H1 (cell line): ENCODE data around the gene ZNF415. TPM values are rescaled to one million over a fixed set of nuclear protein-coding genes. Genes with fewer than 3 reads are reported as not detected.

Experiments used
- CTCF ChIA-PET: fragments of 300-600 bp; sonication (Branson Sonifier 250); formaldehyde crosslinking; loops from one replicate; lab custom pipeline; 2021; ENCODE audit not compliant: partially characterized antibody; lab: Charles Lee
- POLR2A ChIA-PET: fragments of 300-600 bp; sonication (Branson Sonifier 250); formaldehyde crosslinking; loops from one replicate; lab custom pipeline; 2021; ENCODE audit warnings: inconsistent platforms; ENCODE audit not compliant: partially characterized antibody; lab: Charles Lee
- DNase-seq, 2 experiments: peaks; one replicate each; pipeline versions ENCODE4 v3.0.0 to v3.0.0-alpha.2; 2010 to 2022; ENCODE audit warnings: low spot score in 2 of 2, low read depth in 1 of 2, mixed read lengths in 1 of 2
- FAIRE-seq: peaks from 2 replicates; lab custom pipeline; 2011; peaks lifted over from hg19 to GRCh38; lab: Jason Lieb, UNC
- H2AFZ ChIP-seq: 2 replicates; pipeline ENCODE4 v1.8.1; 2012; ENCODE audit warnings: low read length, inconsistent platforms
- H2AK5ac ChIP-seq: 2 replicates; pipeline ENCODE4 v1.6.1; 2013; ENCODE audit warnings: low read depth, low read length
- H2BK120ac ChIP-seq: replicated peaks from 2 replicates; pipeline ENCODE3; 2013; ENCODE audit warnings: low read depth, low read length, inconsistent platforms
- H2BK12ac ChIP-seq: 2 replicates; pipeline ENCODE4 v1.6.1; 2013; ENCODE audit warnings: low read depth, low read length
- H2BK15ac ChIP-seq: 2 replicates; pipeline ENCODE4 v1.6.1; 2013; ENCODE audit warnings: low read length
- H2BK20ac ChIP-seq: 2 replicates; pipeline ENCODE4 v1.6.1; 2013; ENCODE audit warnings: low read length
- H2BK5ac ChIP-seq: 2 replicates; pipeline ENCODE4 v1.6.1; 2013; ENCODE audit warnings: low read depth, low read length
- H3K14ac ChIP-seq: 2 replicates; pipeline ENCODE4 v1.6.1; 2013; ENCODE audit warnings: inconsistent platforms; ENCODE audit not compliant: insufficient read length
- H3K18ac ChIP-seq: 2 replicates; pipeline ENCODE4 v1.6.1; 2013; ENCODE audit warnings: low read length; ENCODE audit errors: extremely low read depth
- H3K23ac ChIP-seq: 2 replicates; pipeline ENCODE4 v1.6.1; 2013; ENCODE audit warnings: inconsistent platforms; ENCODE audit not compliant: insufficient read length
- H3K23me2 ChIP-seq: 2 replicates; pipeline ENCODE4 v1.6.1; 2013; ENCODE audit warnings: low read depth, low read length
- H3K27ac ChIP-seq: 2 replicates; pipeline ENCODE4 v1.6.1; 2011; ENCODE audit warnings: low read depth, low read length, inconsistent platforms
- H3K27me3 ChIP-seq, 4 experiments: replicated peaks in 1 of 4; 1 replicate in 1 of 4; 2 replicates in 3 of 4; pipeline versions ENCODE4 v1.6.1 to v1.8.1; 2011 to 2013; ENCODE audit warnings: low read length in 3 of 4, mild to moderate bottlenecking in 3 of 4, inconsistent platforms in 2 of 4, mixed read lengths in 2 of 4, moderate library complexity in 1 of 4; ENCODE audit not compliant: control insufficient read depth in 3 of 4, insufficient read depth in 3 of 4; ENCODE audit errors: extremely low read depth in 1 of 4
- H3K36me3 ChIP-seq, 4 experiments: 2 replicates each; pipeline versions ENCODE4 v1.6.1 to v1.8.1; 2011 to 2013; ENCODE audit warnings: mild to moderate bottlenecking in 4 of 4, low read length in 3 of 4, moderate library complexity in 2 of 4, control low read depth in 1 of 4, inconsistent platforms in 1 of 4; ENCODE audit not compliant: insufficient read depth in 4 of 4, control insufficient read depth in 2 of 4
- H3K4ac ChIP-seq: replicated peaks from 2 replicates; pipeline ENCODE3; 2013; ENCODE audit warnings: low read length, low read depth, mixed read lengths, inconsistent platforms; ENCODE audit not compliant: insufficient read length
- H3K4me1 ChIP-seq, 4 experiments: replicated peaks in 1 of 4; 1 replicate in 1 of 4; 2 replicates in 3 of 4; pipeline versions ENCODE4 v1.6.1 to v1.8.1; 2011 to 2013; ENCODE audit warnings: low read length in 3 of 4, inconsistent platforms in 2 of 4, mixed read lengths in 1 of 4; ENCODE audit not compliant: insufficient read depth in 4 of 4, control insufficient read depth in 3 of 4
- H3K4me2 ChIP-seq, 2 experiments: 2 replicates each; pipeline versions ENCODE4 v1.6.1 to v1.8.1; 2011 to 2013; ENCODE audit warnings: low read depth in 2 of 2, low read length in 2 of 2, control low read depth in 1 of 2, inconsistent platforms in 1 of 2, mild to moderate bottlenecking in 1 of 2; ENCODE audit not compliant: insufficient read depth in 1 of 2
- H3K4me3 ChIP-seq, 4 experiments: fragments of 200-600, 300-600 bp in 1 of 4; sonication (generic), shearing (Covaris generic), sonication (Bioruptor Twin) in 1 of 4; 2 replicates each; pipeline versions ENCODE4 v1.5.1 to v1.8.1; 2011 to 2016; ENCODE audit warnings: low read length in 4 of 4, low read depth in 3 of 4, control low read depth in 2 of 4, inconsistent platforms in 2 of 4, mild to moderate bottlenecking in 2 of 4, mixed read lengths in 1 of 4, moderate library complexity in 1 of 4; ENCODE audit not compliant: insufficient read depth in 2 of 4; ENCODE audit errors: extremely low read depth in 1 of 4
- H3K56ac ChIP-seq: replicated peaks from 2 replicates; pipeline ENCODE3; 2013; ENCODE audit warnings: low read depth, mild to moderate bottlenecking, mixed read lengths, low read length, inconsistent platforms; ENCODE audit not compliant: insufficient read length
- H3K79me1 ChIP-seq: 2 replicates; pipeline ENCODE4 v1.6.1; 2013; ENCODE audit warnings: low read depth, low read length, control low read depth
- H3K79me2 ChIP-seq, 2 experiments: 2 replicates each; pipeline versions ENCODE4 v1.6.1 to v1.8.1; 2012 to 2013; ENCODE audit warnings: low read length in 2 of 2, mild to moderate bottlenecking in 2 of 2, inconsistent platforms in 1 of 2; ENCODE audit not compliant: insufficient read depth in 2 of 2, control insufficient read depth in 1 of 2
- H3K9ac ChIP-seq, 4 experiments: replicated peaks in 1 of 4; 1 replicate in 1 of 4; 2 replicates in 3 of 4; pipeline versions ENCODE4 v1.6.1 to v1.8.1; 2011 to 2013; ENCODE audit warnings: low read depth in 3 of 4, low read length in 3 of 4, control low read depth in 2 of 4, mild to moderate bottlenecking in 2 of 4, moderate library complexity in 2 of 4, inconsistent platforms in 1 of 4; ENCODE audit errors: extremely low read depth in 1 of 4
- H3K9me3 ChIP-seq, 2 experiments: 2 replicates each; pipeline versions ENCODE4 v1.6.1 to v1.8.1; 2012 to 2013; ENCODE audit warnings: mild to moderate bottlenecking in 2 of 2, moderate library complexity in 2 of 2, control low read depth in 1 of 2, inconsistent platforms in 1 of 2, low read depth in 1 of 2, low read length in 1 of 2, mixed read lengths in 1 of 2; ENCODE audit not compliant: insufficient read depth in 2 of 2
- H4K20me1 ChIP-seq, 2 experiments: replicated peaks in 1 of 2; 2 replicates each; pipeline versions ENCODE3 to v1.8.1; 2011 to 2013; ENCODE audit warnings: inconsistent platforms in 2 of 2, low read length in 2 of 2, mild to moderate bottlenecking in 1 of 2; ENCODE audit not compliant: insufficient read depth in 2 of 2, control insufficient read depth in 1 of 2
- H4K5ac ChIP-seq: 2 replicates; pipeline ENCODE4 v1.6.1; 2013; ENCODE audit warnings: low read length, low read depth, mixed read lengths, inconsistent platforms; ENCODE audit not compliant: insufficient read length
- H4K8ac ChIP-seq: 2 replicates; pipeline ENCODE4 v1.8.0; 2013; ENCODE audit warnings: mild to moderate bottlenecking, moderate library complexity, low read length, inconsistent platforms; ENCODE audit not compliant: insufficient read depth; ENCODE audit errors: extremely low read depth
- H4K91ac ChIP-seq: replicated peaks from 2 replicates; pipeline ENCODE3; 2013; ENCODE audit warnings: low read length, mixed read lengths, inconsistent platforms; ENCODE audit not compliant: insufficient read length
- ATF2 ChIP-seq: IDR thresholded peaks from 2 replicates; pipeline ENCODE4 v1.6.1; 2012; ENCODE audit warnings: low read length, inconsistent platforms
- polyA plus RNA-seq, 7 experiments: library from polyadenylated mRNA; depleted of rRNA in 3 of 7; stranded (reverse) in 5 of 7; unstranded in 2 of 7; fragments of >200 nt in 5 of 7; fragments of 200-250 nt in 2 of 7; gene quantifications; 1 replicate in 5 of 7; 2 replicates in 1 of 7; 4 replicates in 1 of 7; pipeline versions ENCODE4 v1.2.1 to v1.2.3, GENCODE V29; 2011 to 2013; ENCODE audit warnings: missing spikeins in 2 of 7, mixed read lengths in 2 of 7
- total RNA-seq: library from RNA; stranded (reverse); fragmentation: NEBNext Ultra II Directional; extraction: Animal tissue kit (Norgen Biotek cat#: 25700); gene quantifications from 2 replicates; pipeline ENCODE4 v1.2.1, GENCODE V29; 2021

ZNF415 gene
- total and polyA plus RNA-seq, 2 of the 8 experiments (the other 6 are each of a cell fraction or from before 2014, with no cell fraction given) = 5.8 to 9.7 TPM

GRCh38 chr19:53147645-53148044 is 14.9 kb upstream of the ZNF415 start:
- Histone ChIP-seq H2BK120ac (no peak overlapping the region), H3K79me2 (no peaks in the 10 kb centered on the region), H2BK12ac (no peak overlapping the region), H3K23me2 (no peaks in the 10 kb centered on the region), H4K8ac (no peak overlapping the region), H3K27ac (no peak overlapping the region), H3K4me2 (no peak overlapping the region), H3K4me1 (no peaks in the 10 kb centered on the region), H4K5ac (no peak overlapping the region), H3K23ac (no peak overlapping the region), H2BK5ac (no peak overlapping the region), H3K4ac (no peak overlapping the region), H2BK15ac (no peak overlapping the region), H2AFZ (no peak overlapping the region), H3K14ac (no peak overlapping the region), H3K9ac (no peak overlapping the region), H3K27me3 (no peaks in the 10 kb centered on the region), H3K56ac (no peak overlapping the region), H4K91ac (no peak overlapping the region), H3K79me1 (no peaks in the 10 kb centered on the region), H3K18ac (no peak overlapping the region), H3K36me3 (peaks cover 0 to 61% (median 26%) of the 10 kb centered on the region in 4 experiments; a peak in 6 of 8 replicates), H2BK20ac (no peak overlapping the region), H2AK5ac (no peak overlapping the region), H4K20me1 (no peaks in the 10 kb centered on the region), H3K9me3 (peaks cover 15 to 16% of the 10 kb centered on the region in 2 experiments), H3K4me3 (no peak overlapping the region)
- ChIA-PET POLR2A (interaction anchor here (1.6 kb wide), 1 partner anchor 10 kb away, joined by 6 read pairs; no protein-coding TSS in a partner anchor), CTCF (interaction anchor here (1.4 kb wide), 1 partner anchor 16 kb away, joined by 3 read pairs; no protein-coding TSS in a partner anchor)
- DNase-seq (no peak), FAIRE-seq (no peak)
- TF ChIP-seq ATF2 = no peak
